GM13976 (cell line): ENCODE measurements around the gene SEMA5B.

Source experiments
- DNase-seq: peaks from one replicate; pipeline ENCODE4 v3.0.0; 2012; ENCODE audit warnings: low spot score
- in situ Hi-C: fragments of 300-500 bp; cut with MboI; formaldehyde crosslinking; loops from one replicate; pipeline ENCODE4 v1.12.0; 2022; ENCODE audit warnings: low sequenced_read_pairs, mixed read lengths, inconsistent platforms; ENCODE audit not compliant: unreplicated experiment
- TF ChIP-seq, protein P1 (sequence below): IDR thresholded peaks from 2 replicates; pipeline ENCODE4 v1.5.1; 2012; ENCODE audit warnings: borderline replicate concordance, mild to moderate bottlenecking; ENCODE audit not compliant: insufficient read depth; ENCODE audit errors: extremely low read depth, missing control alignments, control extremely low read depth

The SEMA5B gene

DNA sequence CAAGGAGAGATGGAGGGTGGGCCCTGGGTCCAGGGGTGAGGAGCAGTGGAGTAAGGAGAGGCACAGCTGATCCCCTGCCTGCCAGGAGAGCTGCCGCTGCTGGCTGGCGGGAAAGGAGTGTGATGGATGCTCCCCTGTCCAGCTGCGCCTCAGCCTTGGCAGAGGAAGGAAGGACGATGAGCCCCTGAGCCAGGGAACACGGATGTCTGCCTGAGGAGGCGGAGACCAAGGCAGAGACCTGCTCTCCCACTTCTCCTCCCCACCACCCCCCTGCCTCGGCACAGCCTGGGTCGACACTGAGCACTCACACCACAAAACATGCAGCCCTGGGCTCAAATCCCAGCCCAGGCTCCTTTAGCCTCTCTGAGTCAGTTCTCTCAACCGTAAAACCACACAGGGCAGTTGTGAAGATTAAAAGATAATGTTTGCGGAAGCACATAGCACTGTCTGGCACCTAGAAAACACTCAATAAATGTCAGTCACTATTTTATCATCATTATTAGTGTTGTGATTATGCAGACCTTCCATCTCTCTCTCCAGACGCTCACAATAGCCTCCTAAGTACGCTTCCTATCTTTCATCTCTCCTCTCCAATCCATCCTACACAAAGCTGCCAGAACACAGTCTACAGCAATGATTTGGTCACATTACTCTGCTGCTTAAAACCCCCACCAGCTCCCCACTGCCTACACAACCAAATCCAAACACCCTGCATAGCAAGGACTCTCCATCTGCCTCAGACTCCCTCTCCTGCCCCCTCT, 52.2 kb downstream of the SEMA5B start:
- in situ Hi-C loops: no loop called here
- DNase-seq: no peak
- TF ChIP-seq, protein P1, sequence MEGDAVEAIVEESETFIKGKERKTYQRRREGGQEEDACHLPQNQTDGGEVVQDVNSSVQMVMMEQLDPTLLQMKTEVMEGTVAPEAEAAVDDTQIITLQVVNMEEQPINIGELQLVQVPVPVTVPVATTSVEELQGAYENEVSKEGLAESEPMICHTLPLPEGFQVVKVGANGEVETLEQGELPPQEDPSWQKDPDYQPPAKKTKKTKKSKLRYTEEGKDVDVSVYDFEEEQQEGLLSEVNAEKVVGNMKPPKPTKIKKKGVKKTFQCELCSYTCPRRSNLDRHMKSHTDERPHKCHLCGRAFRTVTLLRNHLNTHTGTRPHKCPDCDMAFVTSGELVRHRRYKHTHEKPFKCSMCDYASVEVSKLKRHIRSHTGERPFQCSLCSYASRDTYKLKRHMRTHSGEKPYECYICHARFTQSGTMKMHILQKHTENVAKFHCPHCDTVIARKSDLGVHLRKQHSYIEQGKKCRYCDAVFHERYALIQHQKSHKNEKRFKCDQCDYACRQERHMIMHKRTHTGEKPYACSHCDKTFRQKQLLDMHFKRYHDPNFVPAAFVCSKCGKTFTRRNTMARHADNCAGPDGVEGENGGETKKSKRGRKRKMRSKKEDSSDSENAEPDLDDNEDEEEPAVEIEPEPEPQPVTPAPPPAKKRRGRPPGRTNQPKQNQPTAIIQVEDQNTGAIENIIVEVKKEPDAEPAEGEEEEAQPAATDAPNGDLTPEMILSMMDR: no peak

DNA sequence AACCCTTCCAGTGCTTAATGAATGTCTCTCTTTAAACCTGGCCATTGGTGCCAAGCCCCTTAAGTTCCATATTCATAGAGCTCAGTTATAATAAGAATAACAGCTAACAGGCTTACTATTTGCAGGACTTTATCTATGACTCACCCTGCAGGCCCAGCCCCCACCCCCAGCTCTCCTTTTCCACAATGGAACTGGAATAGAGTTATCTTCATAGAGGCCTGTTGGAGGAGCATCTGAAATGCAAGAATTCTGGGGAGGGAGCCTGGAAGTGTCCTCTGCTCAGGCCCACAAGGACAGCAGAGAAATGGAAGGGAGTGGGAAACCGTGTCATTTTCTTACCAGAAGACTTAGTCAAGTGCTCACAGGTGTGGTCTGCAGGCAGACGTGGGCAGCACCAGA, 52.8 kb downstream of the SEMA5B start:
- no peak for DNase-seq
- TF ChIP-seq, protein P1: no peak
- in situ Hi-C loops: no loop called here

DNA sequence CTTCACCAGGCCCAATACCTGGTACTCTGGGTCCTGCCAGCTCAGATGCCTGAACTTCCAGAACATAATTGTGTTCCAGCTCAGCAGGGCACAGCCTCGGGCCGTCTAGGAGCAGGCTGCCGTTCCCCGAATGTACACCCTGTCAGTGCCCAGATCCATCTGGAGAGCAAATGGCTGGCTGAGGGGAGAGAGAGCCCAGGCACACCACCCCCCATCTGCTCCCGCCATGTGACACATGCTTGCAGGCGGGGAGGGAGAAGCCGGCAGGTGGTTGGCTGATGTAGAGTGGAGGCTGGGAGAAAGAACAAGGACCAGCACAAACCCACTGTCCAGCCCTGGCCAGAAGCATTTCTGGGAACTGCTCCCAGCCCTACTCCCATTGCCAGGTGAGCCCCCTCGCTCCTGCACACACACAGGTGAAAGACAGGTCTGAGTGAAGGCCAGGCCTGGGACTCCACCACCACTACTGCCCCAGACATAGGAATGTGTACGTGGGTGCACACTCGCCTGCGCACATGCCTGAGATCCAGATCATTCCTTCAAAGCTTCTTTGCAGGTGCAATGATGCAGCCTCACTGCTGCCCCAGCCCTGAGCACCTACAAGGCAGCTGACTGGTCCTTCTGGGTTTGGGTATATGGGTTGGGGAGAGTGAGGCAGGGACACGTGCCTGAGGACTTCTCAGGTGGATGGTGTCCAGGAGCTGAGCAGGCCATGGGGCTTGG, 53.5 kb downstream of the SEMA5B start:
- TF ChIP-seq, protein P1: no peak
- in situ Hi-C loops: no loop called here
- no peak for DNase-seq

DNA sequence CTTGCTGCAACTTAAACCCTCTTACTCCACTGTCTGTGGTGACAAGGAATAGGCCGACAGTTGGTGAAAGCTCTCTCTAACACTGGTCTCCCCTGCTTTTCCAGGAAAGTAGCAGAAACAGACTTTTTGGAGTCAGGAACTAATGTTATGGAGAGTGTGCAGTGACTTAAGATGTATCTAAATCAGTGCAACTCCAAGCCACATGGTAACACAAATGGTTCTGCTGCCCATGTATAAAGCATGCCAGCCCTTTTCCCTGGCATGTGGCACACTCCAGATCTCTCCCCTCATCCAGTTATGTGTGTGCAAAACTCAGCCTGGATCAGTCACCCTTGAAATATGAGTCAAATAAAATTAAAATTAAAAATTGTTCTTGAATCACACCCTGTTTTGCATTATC, 55.4 kb downstream of the SEMA5B start:
- DNase-seq: no peak
- TF ChIP-seq, protein P1: no peak
- in situ Hi-C loops: no loop called here

DNA sequence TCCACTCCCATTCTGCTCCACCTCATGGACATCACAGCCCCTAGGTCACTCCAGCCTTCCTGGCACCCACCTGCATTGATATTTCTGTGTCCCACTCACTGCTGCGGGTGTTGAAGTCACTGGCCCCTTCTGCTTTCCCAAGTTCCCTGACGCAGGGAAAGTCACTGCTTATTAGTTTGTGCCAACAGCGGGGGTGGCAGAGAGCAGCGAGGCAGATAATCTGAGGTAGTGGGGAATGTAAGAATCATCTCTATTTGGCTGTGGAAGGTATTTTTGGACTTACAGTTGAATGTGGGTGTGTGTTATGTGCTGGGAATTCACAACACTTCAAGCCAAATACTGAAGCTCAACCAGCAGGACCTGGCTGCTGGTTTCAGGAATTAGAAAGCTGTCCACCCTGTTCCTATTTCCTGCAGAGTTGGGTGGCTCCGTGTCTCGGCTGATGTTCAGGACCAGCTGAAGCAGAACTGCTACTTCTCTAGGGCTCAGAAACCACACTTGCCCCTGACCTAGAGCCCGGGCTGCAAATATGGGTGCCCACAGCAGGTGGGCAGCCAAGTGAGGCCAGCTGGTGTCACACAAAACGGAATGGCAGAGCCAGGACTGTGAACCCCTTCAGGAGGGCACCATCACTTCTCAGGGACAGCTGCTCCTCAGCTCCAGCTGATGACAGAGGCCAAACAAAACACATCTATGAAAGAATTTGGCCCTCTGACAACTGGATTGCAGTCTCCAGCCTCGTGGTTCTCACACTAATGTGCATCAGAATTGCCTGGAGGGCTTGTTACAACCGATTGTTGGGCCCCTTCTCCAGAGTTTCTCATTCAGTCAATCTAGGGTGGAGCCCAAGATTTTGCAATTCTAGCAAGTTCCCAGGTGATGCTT, 57.7 kb downstream of the SEMA5B start:
- in situ Hi-C loops: no loop called here
- TF ChIP-seq, protein P1: no peak
- no peak for DNase-seq

DNA sequence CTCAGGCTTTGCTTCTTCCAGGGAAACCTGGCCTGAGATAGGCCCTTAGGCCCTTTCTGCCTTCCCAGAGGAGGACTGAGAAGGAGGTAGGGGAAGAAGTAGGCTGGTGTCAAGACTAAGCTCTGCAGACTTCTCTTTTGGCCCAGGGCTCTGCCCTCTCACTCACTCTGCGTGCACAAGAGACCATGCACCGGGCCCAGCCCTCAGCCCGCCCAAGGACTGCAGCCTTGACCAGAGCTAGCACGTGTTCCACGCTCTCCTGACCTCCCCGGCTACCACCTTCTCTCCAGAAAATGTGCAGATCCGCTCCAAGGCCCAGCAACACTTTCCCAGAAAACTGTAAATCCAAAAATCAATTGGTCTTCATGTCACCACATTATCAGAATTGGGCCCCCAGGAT, 59.8 kb downstream of the SEMA5B start:
- no peak for DNase-seq
- in situ Hi-C loops: no loop called here
- TF ChIP-seq, protein P1: no peak
